HepG2 (cell line): ENCODE data around the gene LAMB4. TPM values are rescaled to one million over a fixed set of nuclear protein-coding genes. Genes with fewer than 3 reads are reported as not detected.

Experiments used
- ATAC-seq: fragments of 200-7000 bp; cut with Tn5 transposase; 3 replicates; pipeline ENCODE4 v1.9.1; 2020; ENCODE audit warnings: mild to moderate bottlenecking, moderate library complexity
- BruUV-seq: library from RNA; stranded (reverse); fragments of 400-500 nt; replicated peaks from 2 replicates; lab custom pipeline; 2021; lab: Mats Ljungman, UMichigan
- CTCF ChIA-PET: fragments of 300-600 bp; formaldehyde crosslinking; extraction: SDS; loops from one replicate; lab custom pipeline; 2021; ENCODE audit warnings: low total read pairs, inconsistent platforms, low intra/inter-chr PET ratio; lab: Yijun Ruan, JAX
- POLR2A ChIA-PET: fragments of 350-600 bp; sonication (Branson Sonifier 250); formaldehyde crosslinking; loops from one replicate; lab custom pipeline; 2020; ENCODE audit warnings: antibody characterized with exemption, inconsistent platforms; lab: Yijun Ruan, JAX
- DNase-seq: peaks from one replicate; pipeline ENCODE4 v3.0.0-alpha.2; 2015; ENCODE audit warnings: low spot score
- FAIRE-seq: peaks from 3 replicates; lab custom pipeline; 2011; peaks lifted over from hg19 to GRCh38; lab: Jason Lieb, UNC
- H2AFZ ChIP-seq: one replicate; pipeline ENCODE4 v1.6.1; 2011; ENCODE audit warnings: low read length, inconsistent platforms
- H3K27ac ChIP-seq: fragments of 300-600 bp; 3 replicates; pipeline ENCODE4 v1.8.0; 2011; ENCODE audit warnings: mixed run types, mild to moderate bottlenecking, mixed read lengths, low read length, inconsistent platforms; ENCODE audit not compliant: insufficient read depth; ENCODE audit errors: extremely low read length
- H3K27me3 ChIP-seq, 2 experiments: fragments of 200-600 bp in 1 of 2; 2 replicates in 1 of 2; 3 replicates in 1 of 2; pipeline versions ENCODE4 v1.6.0 to v1.8.0; 2011; ENCODE audit warnings: low read length in 2 of 2, mild to moderate bottlenecking in 2 of 2, moderate library complexity in 2 of 2, inconsistent platforms in 1 of 2; ENCODE audit not compliant: insufficient read depth in 2 of 2, control insufficient read depth in 1 of 2
- H3K36me3 ChIP-seq, 2 experiments: fragments of 200-600 bp in 1 of 2; replicated peaks in 1 of 2; 2 replicates in 1 of 2; 3 replicates in 1 of 2; pipeline versions ENCODE4 v1.5.1 to v1.8.0; 2011; ENCODE audit warnings: low read length in 2 of 2, inconsistent platforms in 1 of 2; ENCODE audit not compliant: insufficient read depth in 2 of 2, control insufficient read depth in 1 of 2
- H3K4me1 ChIP-seq: 2 replicates; pipeline ENCODE4 v1.5.1; 2012; ENCODE audit warnings: low read length, inconsistent platforms; ENCODE audit not compliant: insufficient read depth
- H3K4me2 ChIP-seq: 2 replicates; pipeline ENCODE4 v1.6.0; 2011; ENCODE audit warnings: low read depth, low read length, inconsistent platforms
- H3K4me3 ChIP-seq, 3 experiments: fragments of 200-600 bp in 1 of 3; sonication (generic), shearing (Covaris generic) in 1 of 3; replicated peaks in 1 of 3; 2 replicates each; pipeline ENCODE4 v1.5.1; 2011 to 2016; ENCODE audit warnings: low read length in 3 of 3, inconsistent platforms in 2 of 3, low read depth in 2 of 3, mild to moderate bottlenecking in 2 of 3, control low read depth in 1 of 3, mixed read lengths in 1 of 3; ENCODE audit not compliant: insufficient read depth in 1 of 3
- H3K79me2 ChIP-seq: one replicate; pipeline ENCODE4 v1.6.1; 2011; ENCODE audit warnings: low read length, inconsistent platforms; ENCODE audit not compliant: insufficient read depth
- H3K9ac ChIP-seq: 2 replicates; pipeline ENCODE4 v1.6.0; 2011; ENCODE audit warnings: mild to moderate bottlenecking, low read depth, low read length, inconsistent platforms; ENCODE audit not compliant: insufficient read depth
- H3K9me3 ChIP-seq: 2 replicates; pipeline ENCODE4 v1.5.1; 2012; ENCODE audit warnings: mild to moderate bottlenecking, low read length
- H4K20me1 ChIP-seq: 2 replicates; pipeline ENCODE4 v1.6.0; 2011; ENCODE audit warnings: inconsistent platforms, mild to moderate bottlenecking, low read length, moderate library complexity; ENCODE audit not compliant: insufficient read depth
- DMAP1 ChIP-seq: IDR thresholded peaks from 2 replicates; pipeline ENCODE4 v1.6.1; 2016
- FOXK2 ChIP-seq: fragments of 450-650 bp; IDR thresholded peaks from 2 replicates; pipeline ENCODE4 v1.6.1; 2016
- GLI4 ChIP-seq: sonication (generic); formaldehyde crosslinking; IDR thresholded peaks from 2 replicates; pipeline ENCODE4 v1.5.1; 2020; ENCODE audit warnings: missing genetic modification reagents, mild to moderate bottlenecking, moderate library complexity, borderline replicate concordance
- KDM4B ChIP-seq: sonication (generic); formaldehyde crosslinking; IDR thresholded peaks from 2 replicates; pipeline ENCODE4 v1.4.0; 2020; ENCODE audit warnings: missing genetic modification reagents
- MBNL3 ChIP-seq: fragments of 250-450 bp; sonication (Bioruptor Pico); conservative IDR thresholded peaks from 2 replicates; pipeline ENCODE4 v1.8.0; 2022; ENCODE audit warnings: mild to moderate bottlenecking, inconsistent platforms
- NRL ChIP-seq: sonication (generic); formaldehyde crosslinking; IDR thresholded peaks from 2 replicates; pipeline ENCODE4 v1.5.0; 2020; ENCODE audit warnings: missing genetic modification reagents, mild to moderate bottlenecking, moderate library complexity, borderline replicate concordance
- RORA ChIP-seq: sonication (generic); formaldehyde crosslinking; IDR thresholded peaks from 2 replicates; pipeline ENCODE4 v1.5.0; 2020; ENCODE audit warnings: mild to moderate bottlenecking, missing genetic modification reagents, moderate library complexity
- SIX4 ChIP-seq: sonication (generic); formaldehyde crosslinking; IDR thresholded peaks from 2 replicates; pipeline ENCODE4 v1.4.0; 2020; ENCODE audit warnings: missing genetic modification reagents
- SMARCC2 ChIP-seq: fragments of 450-650 bp; IDR thresholded peaks from 2 replicates; pipeline ENCODE4 v1.6.1; 2017; ENCODE audit warnings: antibody characterized with exemption, mild to moderate bottlenecking
- SNRNP70 ChIP-seq: fragments of 200-400 bp; formaldehyde crosslinking; IDR thresholded peaks from 2 replicates; pipeline ENCODE4 v1.6.1; 2017; ENCODE audit warnings: mild to moderate bottlenecking, low read depth, low read length, moderate library complexity
- ZFP36 ChIP-seq: fragments of 150-350 bp; IDR thresholded peaks from 2 replicates; pipeline ENCODE4 v1.6.1; 2018; ENCODE audit warnings: borderline replicate concordance, low read length, low read depth; ENCODE audit not compliant: partially characterized antibody
- ZNF605 ChIP-seq: sonication (generic); formaldehyde crosslinking; IDR thresholded peaks from 2 replicates; pipeline ENCODE4 v1.8.0; 2022; ENCODE audit warnings: mild to moderate bottlenecking, missing genetic modification reagents
- ZNF761 ChIP-seq: sonication (generic); formaldehyde crosslinking; conservative IDR thresholded peaks from 2 replicates; pipeline ENCODE4 v1.4.0; 2020; ENCODE audit warnings: mild to moderate bottlenecking, missing genetic modification reagents
- ZNF768 ChIP-seq: sonication (generic); formaldehyde crosslinking; IDR thresholded peaks from 2 replicates; pipeline ENCODE4 v1.4.0; 2020; ENCODE audit warnings: missing genetic modification reagents
- ZNF850 ChIP-seq: sonication (generic); formaldehyde crosslinking; conservative IDR thresholded peaks from 2 replicates; pipeline ENCODE4 v1.9.0; 2021; ENCODE audit warnings: mild to moderate bottlenecking, missing genetic modification reagents
- ZNF879 ChIP-seq: sonication (generic); formaldehyde crosslinking; IDR thresholded peaks from 2 replicates; pipeline ENCODE4 v1.8.1; 2023; ENCODE audit warnings: missing genetic modification reagents
- WGBS: methylation state at CpG from one replicate; pipeline ENCODE4 v1.1.6; 2017; ENCODE audit warnings: low lambda C conversion rate; 5-methylcytosine and 5-hydroxymethylcytosine counted together
- in situ Hi-C: cut with HindIII; loops from 2 replicates; pipeline ENCODE4 v1.10.0; 2017; ENCODE audit warnings: low pct_unique_long_range_greater_than_20kb; ENCODE audit not compliant: extremely low pct_ligation_motif_present
- intact Hi-C: fragments of 100-400 bp; cut with micrococcal nuclease; formaldehyde crosslinking; loops from one replicate; pipeline ENCODE4 v1.10.0; 2022; ENCODE audit not compliant: unreplicated experiment
- polyA plus RNA-seq, 8 experiments: library from polyadenylated mRNA; depleted of rRNA in 3 of 8; stranded (reverse) in 7 of 8; unstranded in 1 of 8; fragments of >200 nt; fragmentation: Illumina TruSeq in 4 of 8; extraction: Trizol in 4 of 8; gene quantifications; 2 replicates each; pipeline versions ENCODE4 v1.2.1 to v1.2.3, GENCODE V29; 2011 to 2016; ENCODE audit warnings: low read depth in 4 of 8, missing spikeins in 1 of 8, mixed read lengths in 1 of 8; ENCODE audit not compliant: insufficient read depth in 1 of 8
- total RNA-seq, 5 experiments: library from RNA; depleted of rRNA; stranded (reverse); fragments of >200 nt; fragmentation: Illumina TruSeq; extraction: Trizol; gene quantifications; 2 replicates each; pipeline ENCODE4 v1.2.3, GENCODE V29; 2016; ENCODE audit warnings: low read depth in 1 of 5
- TF ChIP-seq, protein P1 (sequence below): sonication (generic); formaldehyde crosslinking; IDR thresholded peaks from 2 replicates; pipeline ENCODE4 v1.4.0; 2020; ENCODE audit warnings: low read depth, mild to moderate bottlenecking, missing genetic modification reagents
- TF ChIP-seq, protein P2 (sequence below): sonication (generic); formaldehyde crosslinking; IDR thresholded peaks from 2 replicates; pipeline ENCODE4 v1.4.0; 2020; ENCODE audit warnings: missing genetic modification reagents, borderline replicate concordance

Gene LAMB4
- total and polyA plus RNA-seq, 2 of the 13 experiments (the other 11 are each of a cell fraction or from before 2014, with no cell fraction given), result 0.05 TPM; not detected in 1

DNA sequence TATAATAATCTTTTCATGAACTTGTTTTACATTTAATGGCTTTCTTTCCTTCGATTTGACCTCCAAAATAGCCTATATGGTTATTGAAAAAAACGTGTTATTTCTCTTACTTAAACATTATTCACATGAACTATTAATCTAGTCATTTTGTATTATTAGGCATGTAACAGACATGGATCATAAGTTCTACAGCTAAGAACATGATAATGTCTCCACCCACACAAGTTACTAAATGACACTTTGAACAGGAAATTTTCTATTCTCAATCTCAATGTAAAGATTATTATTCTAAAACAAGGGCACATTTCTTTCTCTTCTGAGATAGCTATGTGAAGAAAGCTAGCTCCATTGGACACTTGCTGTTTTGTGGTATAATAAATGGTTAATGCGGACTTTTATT, 10.0 kb downstream of the LAMB4 start:
- ATAC-seq (no peak), DNase-seq (no peak), FAIRE-seq (no peak)
- H4K20me1 ChIP-seq, result no peaks in the 10 kb centered on the region
- intact Hi-C loops (no loop called here), in situ Hi-C loops (loop anchor here (25.0 kb wide), 1 partner anchor 383 kb away; the partner anchor contains the start of gene CBLL1)
- POLR2A ChIA-PET, result no interaction called here
- no peak overlapping the region for H3K27ac ChIP-seq
- H2AFZ ChIP-seq, result no peak overlapping the region
- H3K4me1 ChIP-seq, result no peaks in the 10 kb centered on the region
- no peaks in the 10 kb centered on the region; a peak in 2 of 5 replicates for H3K27me3 ChIP-seq
- H3K36me3 ChIP-seq, result no peaks in the 10 kb centered on the region
- CTCF ChIA-PET, result no interaction called here
- no peak for TF ChIP-seq ZNF605 (CRISPR knock-in tag)
- no peak for TF ChIP-seq DMAP1 (CRISPR knock-in tag)
- no peak for TF ChIP-seq GLI4
- no peak for TF ChIP-seq SIX4 (CRISPR knock-in tag)
- no peak for TF ChIP-seq SNRNP70
- H3K79me2 ChIP-seq, result no peaks in the 10 kb centered on the region
- H3K9ac ChIP-seq, result no peak overlapping the region
- no TSS peak for BruUV-seq
- H3K4me2 ChIP-seq, result no peak overlapping the region
- no peak overlapping the region for H3K4me3 ChIP-seq
- no peaks in the 10 kb centered on the region for H3K9me3 ChIP-seq
- WGBS, result 31% methylated on average over 3 of the region's 3 CpGs

DNA sequence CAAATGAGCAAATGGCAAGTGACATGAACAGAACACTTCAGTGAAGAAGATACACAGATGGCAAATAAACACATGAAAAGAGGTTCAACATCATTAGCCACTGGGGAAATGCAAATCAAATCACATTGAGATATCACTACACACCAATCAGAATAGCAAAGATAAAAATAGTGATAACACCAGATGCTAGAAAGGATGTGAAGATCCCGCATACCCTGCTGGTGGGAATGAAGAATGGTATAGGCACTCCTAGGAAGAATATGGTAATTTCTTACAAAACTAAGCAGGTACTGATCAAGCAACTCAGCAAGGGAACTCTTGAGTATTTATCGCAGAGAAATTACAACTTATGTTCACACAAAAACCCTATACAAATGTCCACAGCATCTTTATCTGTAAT, 11.2 kb downstream of the LAMB4 start:
- 29% methylated on average over 2 of the region's 2 CpGs for WGBS
- H3K79me2 ChIP-seq, result no peaks in the 10 kb centered on the region
- BruUV-seq, result no TSS peak
- H3K9me3 ChIP-seq, result no peaks in the 10 kb centered on the region
- H3K27me3 ChIP-seq, result no peaks in the 10 kb centered on the region; a peak in 2 of 5 replicates
- H3K27ac ChIP-seq, result no peak overlapping the region
- no peak overlapping the region for H3K9ac ChIP-seq
- H3K4me3 ChIP-seq, result no peak overlapping the region
- no peaks in the 10 kb centered on the region for H4K20me1 ChIP-seq
- H3K36me3 ChIP-seq, result no peaks in the 10 kb centered on the region
- no peak overlapping the region for H2AFZ ChIP-seq
- ChIA-PET CTCF (no interaction called here), POLR2A (no interaction called here)
- H3K4me2 ChIP-seq, result no peak overlapping the region
- no peaks in the 10 kb centered on the region for H3K4me1 ChIP-seq
- FAIRE-seq (no peak), DNase-seq (no peak), ATAC-seq (no peak)
- in situ Hi-C loops, result loop anchor here (25.0 kb wide), 1 partner anchor 382 kb away; the partner anchor contains the start of gene CBLL1
- intact Hi-C loops, result no loop called here
- TF ChIP-seq, protein P1, sequence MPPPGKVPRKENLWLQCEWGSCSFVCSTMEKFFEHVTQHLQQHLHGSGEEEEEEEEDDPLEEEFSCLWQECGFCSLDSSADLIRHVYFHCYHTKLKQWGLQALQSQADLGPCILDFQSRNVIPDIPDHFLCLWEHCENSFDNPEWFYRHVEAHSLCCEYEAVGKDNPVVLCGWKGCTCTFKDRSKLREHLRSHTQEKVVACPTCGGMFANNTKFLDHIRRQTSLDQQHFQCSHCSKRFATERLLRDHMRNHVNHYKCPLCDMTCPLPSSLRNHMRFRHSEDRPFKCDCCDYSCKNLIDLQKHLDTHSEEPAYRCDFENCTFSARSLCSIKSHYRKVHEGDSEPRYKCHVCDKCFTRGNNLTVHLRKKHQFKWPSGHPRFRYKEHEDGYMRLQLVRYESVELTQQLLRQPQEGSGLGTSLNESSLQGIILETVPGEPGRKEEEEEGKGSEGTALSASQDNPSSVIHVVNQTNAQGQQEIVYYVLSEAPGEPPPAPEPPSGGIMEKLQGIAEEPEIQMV (CRISPR knock-in tag), result no peak
- TF ChIP-seq, protein P2, sequence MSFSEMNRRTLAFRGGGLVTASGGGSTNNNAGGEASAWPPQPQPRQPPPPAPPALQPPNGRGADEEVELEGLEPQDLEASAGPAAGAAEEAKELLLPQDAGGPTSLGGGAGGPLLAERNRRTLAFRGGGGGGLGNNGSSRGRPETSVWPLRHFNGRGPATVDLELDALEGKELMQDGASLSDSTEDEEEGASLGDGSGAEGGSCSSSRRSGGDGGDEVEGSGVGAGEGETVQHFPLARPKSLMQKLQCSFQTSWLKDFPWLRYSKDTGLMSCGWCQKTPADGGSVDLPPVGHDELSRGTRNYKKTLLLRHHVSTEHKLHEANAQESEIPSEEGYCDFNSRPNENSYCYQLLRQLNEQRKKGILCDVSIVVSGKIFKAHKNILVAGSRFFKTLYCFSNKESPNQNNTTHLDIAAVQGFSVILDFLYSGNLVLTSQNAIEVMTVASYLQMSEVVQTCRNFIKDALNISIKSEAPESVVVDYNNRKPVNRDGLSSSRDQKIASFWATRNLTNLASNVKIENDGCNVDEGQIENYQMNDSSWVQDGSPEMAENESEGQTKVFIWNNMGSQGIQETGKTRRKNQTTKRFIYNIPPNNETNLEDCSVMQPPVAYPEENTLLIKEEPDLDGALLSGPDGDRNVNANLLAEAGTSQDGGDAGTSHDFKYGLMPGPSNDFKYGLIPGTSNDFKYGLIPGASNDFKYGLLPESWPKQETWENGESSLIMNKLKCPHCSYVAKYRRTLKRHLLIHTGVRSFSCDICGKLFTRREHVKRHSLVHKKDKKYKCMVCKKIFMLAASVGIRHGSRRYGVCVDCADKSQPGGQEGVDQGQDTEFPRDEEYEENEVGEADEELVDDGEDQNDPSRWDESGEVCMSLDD (CRISPR knock-in tag), result no peak
- TF ChIP-seq ZNF879 (CRISPR knock-in tag), result no peak
- no peak for TF ChIP-seq ZNF850
- no peak for TF ChIP-seq ZNF768 (CRISPR knock-in tag)
- no peak for TF ChIP-seq ZFP36
- no peak for TF ChIP-seq FOXK2
- TF ChIP-seq SMARCC2, result no peak
- TF ChIP-seq NRL (CRISPR knock-in tag), result no peak
- no peak for TF ChIP-seq MBNL3
- TF ChIP-seq KDM4B (CRISPR knock-in tag), result no peak
- TF ChIP-seq RORA (CRISPR knock-in tag), result no peak
- TF ChIP-seq ZNF761 (CRISPR knock-in tag), result no peak
